Esophagus muscularis mucosa (tissue), 4 donors: ENCODE results near the gene ADGRB3. TPM values are rescaled to one million over a fixed set of nuclear protein-coding genes. Genes with fewer than 3 reads are reported as not detected.

ENCODE experiments used
- DNase-seq: peaks from one replicate; pipeline ENCODE4 v3.0.0-alpha.2; 2017; ENCODE audit errors: extremely low spot score
- H3K27ac ChIP-seq, 4 donors: fragments of 200-600 bp; sonication (generic); replicated peaks in 1 of 4; 1 replicate in 3 of 4; 2 replicates in 1 of 4; pipeline ENCODE4 v1.5.1; 2016 to 2019; ENCODE audit warnings: mild to moderate bottlenecking in 1 of 4
- H3K27me3 ChIP-seq, 4 donors: fragments of 200-600 bp; sonication (generic); one replicate each; pipeline versions ENCODE4 v1.5.1 to v1.6.0; 2016 to 2019
- H3K36me3 ChIP-seq, 4 donors: fragments of 200-600 bp; sonication (generic); one replicate each; pipeline ENCODE4 v1.5.1; 2016 to 2019
- H3K4me1 ChIP-seq, 4 donors: fragments of 200-600 bp; sonication (generic); one replicate each; pipeline ENCODE4 v1.5.1; 2016 to 2019
- H3K4me3 ChIP-seq, 4 donors: fragments of 200-600 bp; sonication (generic); 1 replicate in 2 of 4; 2 replicates in 2 of 4; pipeline ENCODE4 v1.5.1; 2016 to 2019; ENCODE audit warnings: mild to moderate bottlenecking in 4 of 4, moderate library complexity in 1 of 4
- H3K9me3 ChIP-seq, 4 donors: fragments of 200-600 bp; sonication (generic); 1 replicate in 3 of 4; 2 replicates in 1 of 4; pipeline ENCODE4 v1.5.1; 2016 to 2019
- CTCF ChIP-seq, 3 experiments: fragments of 200-600 bp in 2 of 3; fragments of 450-650 bp in 1 of 3; sonication (generic) in 2 of 3; IDR thresholded peaks; one replicate each; pipeline ENCODE4 v1.5.1; 2017 to 2019; ENCODE audit warnings: antibody characterized with exemption in 3 of 3, mild to moderate bottlenecking in 2 of 3, moderate library complexity in 1 of 3
- EP300 ChIP-seq: sonication (generic); formaldehyde crosslinking; IDR thresholded peaks from one replicate; pipeline ENCODE4 v1.6.1; 2017; ENCODE audit warnings: antibody characterized with exemption
- POLR2A ChIP-seq: fragments of 450-650 bp; IDR thresholded peaks from one replicate; pipeline ENCODE4 v1.6.1; 2017; ENCODE audit warnings: antibody characterized with exemption, moderate library complexity, mild to moderate bottlenecking, low read depth
- POLR2AphosphoS5 ChIP-seq, 2 donors: sonication (generic); formaldehyde crosslinking; IDR thresholded peaks; one replicate each; pipeline ENCODE4 v1.6.1; 2017; ENCODE audit warnings: antibody characterized with exemption in 2 of 2
- WGBS: methylation state at CpG from one replicate; pipeline ENCODE4 v1.1.5; 2018; 5-methylcytosine and 5-hydroxymethylcytosine counted together
- intact Hi-C: fragments of 100-400 bp; cut with DNase I; formaldehyde crosslinking; loops from one replicate; pipeline ENCODE4 v1.15.1; 2023
- total RNA-seq, 4 donors: library from RNA; depleted of rRNA; stranded (reverse); fragments of >200 nt; gene quantifications; one replicate each; pipeline versions ENCODE4 v1.1.0 to v1.2.1, GENCODE V29; 2016

Gene ADGRB3
- total RNA-seq, 4 donors from 2014 or later: 4.9 to 6.3 (median 5.8) TPM

GRCh38 chr6:69128411-69128810 lies 493.3 kb downstream of the ADGRB3 start:
- WGBS: 31% methylated on average over 2 of the region's 2 CpGs
- Histone ChIP-seq H3K27ac (no peak overlapping the region), H3K9me3 (no peaks in the 10 kb centered on the region), H3K4me1 (no peaks in the 10 kb centered on the region), H3K36me3 (no peaks in the 10 kb centered on the region), H3K27me3 (no peaks in the 10 kb centered on the region), H3K4me3 (no peak overlapping the region)
- TF ChIP-seq POLR2A (no peak), POLR2AphosphoS5 (IDR thresholded peaks at IDR 0.05) (no peak), EP300 (no peak), CTCF (IDR thresholded peaks at IDR 0.05) (no peak)
- DNase-seq: no peak
- intact Hi-C loops: no loop called here

GRCh38 chr6:69129046-69129445 lies 494.0 kb downstream of the ADGRB3 start:
- Histone ChIP-seq H3K36me3 (no peaks in the 10 kb centered on the region), H3K27ac (no peak overlapping the region), H3K4me3 (no peak overlapping the region), H3K27me3 (no peaks in the 10 kb centered on the region), H3K9me3 (no peaks in the 10 kb centered on the region), H3K4me1 (no peaks in the 10 kb centered on the region)
- TF ChIP-seq CTCF (IDR thresholded peaks at IDR 0.05) (no peak), POLR2A (no peak), POLR2AphosphoS5 (IDR thresholded peaks at IDR 0.05) (no peak)
- intact Hi-C loops: no loop called here
- DNase-seq: no peak
- WGBS: 69% methylated on average over 1 of the region's 1 CpG

- intact Hi-C loops: no loop called here
- Histone ChIP-seq H3K4me1 (no peaks in the 10 kb centered on the region), H3K27me3 (no peaks in the 10 kb centered on the region), H3K9me3 (no peaks in the 10 kb centered on the region), H3K27ac (no peak overlapping the region), H3K36me3 (no peaks in the 10 kb centered on the region), H3K4me3 (no peak overlapping the region)
- DNase-seq: no peak
- WGBS: 74% methylated on average over 1 of the region's 1 CpG
- TF ChIP-seq POLR2AphosphoS5 (IDR thresholded peaks at IDR 0.05): no peak
- no peak for TF ChIP-seq CTCF (IDR thresholded peaks at IDR 0.05)
- TF ChIP-seq EP300: no peak
- no peak for TF ChIP-seq POLR2A
Observed at GRCh38 chr6:69135927-69136326, 500.8 kb downstream of the ADGRB3 start.

GRCh38 chr6:69138148-69138547 lies 503.1 kb downstream of the ADGRB3 start:
- intact Hi-C loops: no loop called here
- no peak for DNase-seq
- H3K4me3 ChIP-seq: no peak overlapping the region
- TF ChIP-seq POLR2A (no peak), POLR2AphosphoS5 (IDR thresholded peaks at IDR 0.05) (no peak), EP300 (no peak), CTCF (IDR thresholded peaks at IDR 0.05) (no peak)
- no peaks in the 10 kb centered on the region for H3K4me1 ChIP-seq
- no peak overlapping the region for H3K27ac ChIP-seq
- H3K36me3 ChIP-seq: no peaks in the 10 kb centered on the region
- no peaks in the 10 kb centered on the region for H3K9me3 ChIP-seq
- H3K27me3 ChIP-seq: no peaks in the 10 kb centered on the region

GRCh38 chr6:69138893-69139494 lies 503.9 kb downstream of the ADGRB3 start:
- no peak for DNase-seq
- WGBS: 90% methylated on average over 4 of the region's 4 CpGs
- no peaks in the 10 kb centered on the region for H3K27me3 ChIP-seq
- H3K27ac ChIP-seq: no peak overlapping the region
- TF ChIP-seq POLR2A (no peak), POLR2AphosphoS5 (IDR thresholded peaks at IDR 0.05) (no peak), CTCF (IDR thresholded peaks at IDR 0.05) (no peak), EP300 (no peak)
- H3K36me3 ChIP-seq: no peaks in the 10 kb centered on the region
- no peaks in the 10 kb centered on the region for H3K4me1 ChIP-seq
- intact Hi-C loops: no loop called here
- H3K9me3 ChIP-seq: no peaks in the 10 kb centered on the region
- no peak overlapping the region for H3K4me3 ChIP-seq
